Middle frontal gyrus (tissue), 1 donor: ENCODE measurements around the gene SH3GL2.

Experiments
- DNase-seq: peaks from one replicate; pipeline ENCODE4 v3.0.0-alpha.2; 2015; ENCODE audit warnings: low spot score; ENCODE audit errors: extremely low spot score

The SH3GL2 gene

DNA sequence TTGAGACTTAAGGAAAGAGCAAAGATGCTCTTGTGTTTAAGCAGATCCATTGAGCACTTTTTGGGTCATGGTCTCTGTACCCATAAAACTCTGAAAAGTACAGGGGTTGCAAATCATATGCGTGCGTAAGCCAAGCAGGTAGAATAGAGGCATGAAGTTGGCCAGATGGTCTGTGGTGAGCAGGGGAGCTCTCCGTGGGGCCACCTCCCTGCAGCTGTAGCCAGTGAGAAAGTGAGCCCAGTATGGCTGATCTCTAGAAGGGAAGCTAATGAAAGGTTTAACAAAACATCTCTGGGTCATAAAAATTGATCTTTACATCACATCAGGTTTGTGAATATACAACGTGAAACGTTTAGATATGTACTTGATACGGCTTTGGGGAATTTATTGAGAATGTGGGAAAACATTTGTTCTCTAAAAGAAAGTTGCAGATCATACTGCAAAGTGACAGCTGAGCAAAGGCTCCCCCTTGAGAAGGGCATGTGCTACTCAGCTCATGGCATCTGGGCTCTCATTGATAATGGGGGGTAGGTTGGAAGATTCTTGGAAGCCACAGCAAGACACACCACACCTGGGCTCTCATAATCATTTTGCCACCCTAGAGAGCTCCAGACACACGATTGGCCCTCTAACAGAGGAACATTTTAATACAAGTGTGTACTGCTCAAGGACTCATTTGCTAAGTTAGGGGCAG, 30.6 kb downstream of the SH3GL2 start:
- DNase-seq, result no peak

- no peak for DNase-seq
Measured at GRCh38 chr9:17611342-17611741, 32.5 kb downstream of the SH3GL2 start.

DNA sequence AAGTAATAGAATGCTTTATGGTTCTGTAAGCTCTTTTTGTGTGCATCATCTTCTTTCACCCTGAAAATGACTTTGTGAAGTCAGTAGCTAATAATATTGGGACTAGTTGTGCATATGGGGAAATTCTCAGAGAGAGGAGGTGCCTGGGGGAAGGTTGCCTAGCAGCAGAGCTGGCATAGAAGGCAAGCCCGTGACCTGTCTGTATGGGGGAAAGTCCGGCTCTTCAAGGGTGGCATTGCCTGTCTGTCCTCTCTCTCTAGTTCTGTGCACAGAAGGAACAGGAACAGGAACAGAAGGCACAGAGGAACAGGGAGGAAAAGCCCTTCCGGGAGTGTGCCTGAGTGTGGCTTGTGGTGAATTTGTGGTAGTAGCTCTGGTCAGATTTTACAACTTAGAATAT, 33.1 kb downstream of the SH3GL2 start:
- DNase-seq, result no peak

DNA sequence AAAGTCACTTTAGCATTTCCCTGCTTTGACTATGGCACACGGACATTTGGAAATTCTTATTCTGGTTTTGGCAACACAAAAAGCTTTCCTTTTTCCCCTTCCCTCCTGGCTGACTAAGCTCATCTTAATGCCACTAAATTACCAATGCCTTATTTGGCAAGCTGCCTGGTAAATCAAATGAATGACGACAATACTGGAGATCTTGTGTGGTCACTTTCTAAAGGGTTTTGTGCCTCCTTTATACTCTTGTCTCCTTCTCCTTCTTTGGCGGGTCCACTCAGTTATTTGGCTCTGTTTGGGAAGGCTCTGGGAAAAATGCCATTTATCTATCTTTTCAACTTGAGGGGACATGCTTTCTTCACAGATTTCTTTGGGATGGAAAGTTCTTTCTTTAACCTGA, 34.9 kb downstream of the SH3GL2 start:
- DNase-seq, result no peak

DNA sequence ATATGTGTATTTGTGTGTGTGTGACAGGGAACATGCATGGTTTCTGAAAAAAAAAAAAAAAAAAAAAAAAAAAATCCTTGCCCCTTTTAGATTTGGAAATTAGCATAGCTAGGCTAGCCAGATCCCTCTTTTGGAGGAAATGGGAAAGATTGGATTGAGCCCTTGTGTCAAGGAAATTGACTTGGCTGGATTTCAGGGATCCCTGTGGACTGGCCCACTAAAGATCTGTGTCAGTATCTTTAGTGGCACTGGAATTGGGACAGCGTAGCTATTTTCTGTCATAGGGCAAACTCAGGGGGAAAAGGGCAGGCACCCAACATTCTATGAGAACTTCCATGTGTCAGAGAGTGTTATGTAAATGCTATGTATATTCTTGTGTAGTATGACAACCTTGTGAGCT, 35.4 kb downstream of the SH3GL2 start:
- DNase-seq, result no peak

DNA sequence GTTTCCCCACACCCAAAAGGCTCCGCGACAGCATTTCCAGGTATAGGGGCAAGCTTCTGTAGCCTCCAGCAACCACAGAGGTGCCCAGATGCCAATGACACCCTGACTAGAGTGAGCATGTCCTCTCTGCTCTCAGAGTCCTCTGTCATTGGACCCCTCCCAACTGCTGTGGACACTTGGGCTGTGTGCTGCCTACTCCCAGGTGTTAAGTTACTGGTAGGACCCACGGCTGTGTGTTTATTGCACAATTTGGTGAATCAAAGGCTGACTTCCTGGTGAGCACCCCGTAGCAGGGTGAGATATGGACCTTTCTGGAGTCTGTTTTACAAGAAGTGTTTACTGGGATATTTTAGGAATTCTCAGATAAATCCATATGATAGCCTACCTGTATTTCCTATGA, 36.0 kb downstream of the SH3GL2 start:
- DNase-seq, result no peak

DNA sequence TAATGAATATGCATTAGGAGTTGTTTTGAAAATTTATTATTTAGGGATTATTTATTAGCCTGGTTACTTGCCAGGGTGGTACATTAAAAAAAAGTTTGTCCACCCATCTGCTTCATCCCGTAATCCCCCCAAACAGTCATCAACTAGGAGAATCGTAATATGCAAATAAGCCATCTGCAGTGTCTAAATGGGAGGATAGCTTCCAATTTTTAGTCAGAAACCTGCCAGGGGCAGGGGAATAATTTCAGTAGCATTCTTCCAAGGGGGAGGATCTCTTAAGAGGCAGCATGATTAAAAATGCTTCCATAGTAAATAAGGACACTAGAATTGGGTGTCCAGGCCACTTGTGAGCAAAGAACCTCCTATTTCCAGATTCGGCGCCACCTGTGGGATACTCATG, 43.3 kb downstream of the SH3GL2 start:
- no peak for DNase-seq

- no peak for DNase-seq
Measured at GRCh38 chr9:17622749-17623148, 43.9 kb downstream of the SH3GL2 start.

DNA sequence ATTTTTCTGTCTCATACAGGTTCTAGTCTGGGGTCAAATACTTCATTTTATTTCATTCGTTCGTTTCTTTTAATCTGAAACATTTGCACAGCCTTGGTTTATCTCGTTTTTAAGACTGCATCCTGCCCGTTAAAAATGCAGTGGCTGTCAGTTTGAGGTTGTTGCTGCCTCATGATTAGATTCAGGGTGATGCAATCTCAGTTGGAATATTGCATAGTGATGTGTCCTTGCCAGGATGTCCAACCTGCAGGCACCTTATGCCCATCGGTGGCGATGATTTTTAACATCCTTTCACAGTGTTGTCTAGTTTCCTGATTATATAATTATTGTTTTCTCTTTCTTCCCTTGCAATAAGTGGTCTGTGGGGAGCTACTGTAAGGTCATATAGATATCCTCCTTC, 45.1 kb downstream of the SH3GL2 start:
- DNase-seq, result no peak

- DNase-seq, result no peak
Measured at GRCh38 chr9:17624571-17624970, 45.7 kb downstream of the SH3GL2 start.

DNA sequence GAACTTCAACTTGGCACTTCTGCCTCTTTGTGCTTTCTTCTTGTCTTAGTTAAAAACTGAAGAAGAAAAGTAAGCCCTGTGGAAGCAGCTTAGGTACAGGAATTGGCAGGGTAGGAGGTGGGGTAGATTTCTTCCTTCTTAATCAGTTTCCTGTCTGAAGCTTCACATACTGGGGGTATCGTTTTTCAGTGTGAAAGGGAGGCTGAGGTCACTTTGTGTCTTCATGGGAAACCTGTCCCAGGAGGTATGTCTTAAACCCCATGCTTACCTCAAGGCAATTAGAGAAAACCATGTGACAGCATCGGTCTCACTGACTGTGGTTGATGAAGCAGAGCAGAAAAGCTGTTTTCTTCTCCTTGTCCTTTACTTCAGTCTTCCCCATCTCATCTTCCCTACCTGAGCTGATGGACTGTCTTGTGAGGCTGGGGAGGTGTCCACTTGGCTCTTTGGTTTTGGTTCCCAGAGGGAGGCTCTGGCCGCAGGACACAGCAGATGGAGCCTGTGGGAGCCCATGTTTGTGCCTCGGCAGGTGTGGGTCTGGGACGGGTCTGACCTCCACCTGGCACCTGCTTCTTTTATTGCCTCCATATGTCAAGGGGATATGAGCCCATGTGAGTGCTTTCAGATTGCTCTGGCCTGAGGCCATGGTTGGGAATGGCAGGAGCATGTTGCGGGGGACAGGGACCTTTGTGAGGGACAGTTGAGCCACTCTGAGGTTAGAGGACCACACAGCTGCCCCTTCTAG, 47.0 kb downstream of the SH3GL2 start:
- no peak for DNase-seq

DNA sequence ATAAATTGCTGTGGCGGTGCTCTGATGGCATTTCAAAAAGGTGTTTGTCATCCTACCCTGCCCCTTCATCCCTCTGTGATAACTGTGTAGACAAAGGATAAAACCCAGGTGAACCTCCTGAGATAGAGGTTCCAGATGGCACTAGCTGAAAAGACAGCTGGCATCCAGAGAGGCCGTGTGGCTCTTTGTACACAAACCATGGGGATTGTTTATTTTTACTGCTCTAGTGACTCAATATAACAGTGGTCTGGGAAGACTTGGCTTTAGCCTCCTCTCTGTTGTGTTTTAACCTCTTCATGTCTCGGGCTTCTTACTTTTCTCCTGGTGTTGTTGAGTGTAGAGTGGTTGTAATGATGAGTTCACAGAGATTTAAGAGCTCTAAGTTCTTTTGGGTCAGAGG, 48.8 kb downstream of the SH3GL2 start:
- DNase-seq, result no peak

DNA sequence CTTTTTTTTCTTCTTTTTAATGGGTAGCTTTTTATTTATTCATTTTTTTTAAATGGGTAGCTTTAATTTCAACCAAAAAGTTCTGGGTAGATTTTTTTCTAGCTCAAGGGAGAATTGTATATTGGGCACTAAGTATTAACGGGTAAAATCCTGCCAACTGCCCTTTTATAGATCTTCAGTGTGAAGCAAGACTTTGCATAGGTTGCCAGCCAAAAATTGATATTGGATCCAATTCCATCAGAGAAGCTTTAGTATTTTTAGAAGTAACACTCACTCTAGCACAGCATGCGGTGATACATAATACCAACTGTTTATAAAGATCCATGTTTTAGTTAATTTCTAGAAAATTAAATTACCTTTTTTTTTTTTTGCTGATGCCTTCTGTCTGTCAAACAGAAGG, 49.8 kb downstream of the SH3GL2 start:
- DNase-seq, result no peak

DNA sequence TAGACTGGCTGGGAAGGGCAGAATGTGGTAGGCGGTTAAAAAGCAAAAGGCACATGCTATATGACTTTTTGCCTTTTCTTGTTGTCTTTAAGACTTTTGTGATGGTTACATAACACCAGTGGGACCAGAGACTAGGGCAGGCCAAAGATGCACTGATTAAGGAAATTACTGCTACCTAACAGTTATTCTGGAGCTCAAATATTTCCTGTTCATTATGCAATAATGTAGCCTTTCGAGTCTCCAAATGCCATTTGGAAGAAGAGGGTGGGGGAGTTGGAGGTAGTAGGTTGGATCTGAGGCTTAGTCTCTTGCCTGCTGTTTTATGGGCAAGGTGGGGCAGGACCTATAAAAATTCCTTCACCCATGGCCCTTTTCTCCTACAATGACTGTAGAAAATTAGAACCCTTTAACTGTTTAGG, 51.7 kb downstream of the SH3GL2 start:
- DNase-seq, result no peak

DNA sequence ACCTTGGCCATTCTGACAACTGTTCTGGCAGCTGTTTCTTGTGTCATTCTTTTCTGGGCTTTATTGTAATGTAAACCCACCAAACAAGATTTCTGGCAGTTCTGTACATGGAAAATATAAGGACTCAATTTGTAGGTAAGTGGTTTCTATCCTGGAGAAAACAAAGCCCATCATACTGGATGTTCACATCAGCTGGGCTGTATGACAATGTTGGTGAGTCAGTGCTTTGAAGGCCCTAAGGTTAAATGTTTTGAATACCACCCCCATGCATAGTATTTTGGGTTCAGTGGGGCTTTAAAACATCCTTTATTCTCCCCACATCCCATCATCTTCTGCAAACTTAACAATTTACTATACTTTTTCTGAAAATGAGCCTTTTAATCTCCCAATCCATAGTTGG, 52.5 kb downstream of the SH3GL2 start:
- no peak for DNase-seq

DNA sequence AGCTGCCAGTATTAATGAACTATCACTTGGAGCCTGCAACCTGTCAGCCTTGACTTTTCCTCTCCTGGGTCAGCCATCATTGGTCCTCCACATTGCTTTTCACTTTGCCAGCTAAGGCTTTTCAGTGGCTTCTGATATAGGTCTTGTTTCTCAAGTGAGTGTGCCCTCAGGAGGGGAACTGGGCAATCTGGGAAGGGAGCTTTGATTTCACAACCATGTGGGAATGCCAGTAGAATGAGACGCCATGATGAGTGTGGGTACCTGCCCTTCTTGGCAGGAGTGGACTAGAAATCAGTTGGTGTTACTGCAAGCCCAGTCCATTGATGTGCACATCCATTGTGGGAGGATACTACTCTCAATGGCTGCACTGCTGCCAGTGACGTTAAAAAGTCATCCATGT, 54.1 kb downstream of the SH3GL2 start:
- no peak for DNase-seq

DNA sequence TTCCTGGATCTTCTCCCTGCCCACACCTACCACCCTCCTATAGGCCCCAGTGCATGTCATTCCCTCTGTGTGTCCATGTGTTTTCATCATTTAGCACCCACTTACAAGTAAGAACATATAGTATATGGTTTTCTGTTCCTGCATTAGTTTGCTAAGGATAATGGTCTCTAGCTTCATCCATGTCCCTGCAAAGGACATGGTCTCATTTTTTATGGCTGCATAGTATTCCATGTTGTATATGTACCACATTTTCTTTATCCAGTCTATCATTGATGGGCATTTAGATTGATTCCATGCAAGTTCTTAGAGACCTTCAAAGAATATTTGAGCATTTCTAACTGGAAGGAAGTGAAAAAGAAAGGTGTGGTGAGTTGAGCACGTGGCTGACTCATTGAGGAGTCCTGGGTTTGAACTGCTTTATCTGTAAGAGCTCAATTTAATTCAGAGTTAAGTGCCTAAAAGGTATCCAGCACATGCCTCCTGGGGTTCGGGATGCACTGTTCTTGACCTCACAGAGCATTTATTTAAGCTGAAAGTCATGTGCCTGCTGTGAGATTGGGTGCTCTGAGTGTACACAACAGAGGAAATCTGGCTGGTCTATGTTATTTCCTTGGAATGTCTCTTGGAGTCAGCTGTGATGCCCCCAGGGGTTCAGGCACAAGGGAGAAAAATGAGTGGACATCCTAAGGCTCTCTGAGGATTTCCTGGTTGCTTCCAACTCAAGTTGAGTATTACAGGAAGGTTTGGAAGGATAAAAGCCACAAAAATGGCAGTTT, 56.4 kb downstream of the SH3GL2 start:
- no peak for DNase-seq

DNA sequence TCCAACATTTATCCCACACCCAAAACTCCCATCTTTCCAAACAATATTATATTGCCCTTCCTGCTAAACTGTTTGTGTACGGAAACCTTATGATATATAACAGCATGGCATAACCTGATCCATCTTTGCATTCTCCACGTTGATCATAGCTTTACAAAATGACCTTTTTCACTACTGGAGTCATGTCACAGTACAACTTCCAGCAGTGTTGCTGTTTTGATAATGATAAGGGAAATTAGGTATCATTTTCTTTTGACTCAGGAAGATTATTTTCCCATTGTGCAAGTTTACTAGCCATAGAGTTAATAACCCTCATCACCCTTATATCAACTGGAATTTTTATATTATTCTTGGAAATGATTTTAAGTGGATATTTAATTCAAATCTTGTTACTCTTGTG, 57.5 kb downstream of the SH3GL2 start:
- no peak for DNase-seq

DNA sequence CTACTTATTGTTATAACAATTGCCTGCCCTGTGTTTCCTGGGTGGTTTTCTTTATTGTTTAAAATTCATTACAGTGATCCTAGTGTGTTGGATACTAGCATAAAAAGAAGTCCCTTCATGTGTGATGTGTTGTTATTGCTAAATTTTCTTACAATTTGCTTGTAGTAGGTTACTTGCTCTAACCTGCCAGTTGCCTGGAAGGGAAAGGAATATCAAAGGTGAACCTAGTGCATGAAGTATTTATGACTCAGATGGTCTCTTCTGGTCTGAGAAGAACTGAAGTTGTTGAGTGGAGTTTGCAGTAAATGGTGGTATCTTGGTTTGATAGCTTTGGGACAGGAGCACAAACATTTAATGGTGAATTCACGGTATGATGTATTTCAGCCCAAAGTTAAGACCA, 58.0 kb downstream of the SH3GL2 start:
- no peak for DNase-seq

DNA sequence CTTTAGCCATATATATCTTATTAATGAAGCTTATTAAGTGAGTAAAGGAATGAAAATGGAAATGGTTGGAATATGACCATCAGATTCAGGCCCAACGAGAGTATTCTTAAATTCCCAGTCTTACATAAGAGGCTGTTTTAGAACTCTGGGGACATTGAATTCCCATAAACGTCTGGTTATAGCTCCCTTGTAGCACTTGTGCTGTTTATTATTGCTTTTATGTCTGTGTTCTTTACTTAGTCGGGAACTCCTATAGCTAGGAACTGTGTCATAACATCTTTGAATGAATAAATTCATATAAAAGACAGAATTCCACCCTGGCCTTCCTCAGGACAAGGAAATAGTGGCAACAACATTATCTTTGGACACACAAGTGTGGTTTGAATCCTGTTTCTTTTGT, 58.4 kb downstream of the SH3GL2 start:
- no peak for DNase-seq

GRCh38 chr9:17648516-17648915, 69.7 kb downstream of the SH3GL2 start:
- DNase-seq, result no peak

- no peak for DNase-seq
Measured at GRCh38 chr9:17651725-17652124, 72.9 kb downstream of the SH3GL2 start.
